IMR-90 (cell line): ENCODE measurements around the gene POU2AF1. TPM values are rescaled to one million over a fixed set of nuclear protein-coding genes. Genes with fewer than 3 reads are reported as not detected.

Source experiments
- ATAC-seq: fragments of 200-7000 bp; cut with Tn5 transposase; 2 replicates; pipeline ENCODE4 v1.9.1; 2020; ENCODE audit warnings: low read depth, mild to moderate bottlenecking, moderate library complexity
- BruUV-seq: library from RNA; stranded (reverse); fragments of 400-500 nt; replicated peaks from 2 replicates; lab custom pipeline; 2021; lab: Mats Ljungman, UMichigan
- CTCF ChIA-PET: fragments of 300-600 bp; formaldehyde crosslinking; extraction: SDS; loops from one replicate; lab custom pipeline; 2021; ENCODE audit warnings: antibody characterized with exemption; lab: Yijun Ruan, JAX
- POLR2A ChIA-PET: fragments of 300-600 bp; sonication (Branson Sonifier 250); formaldehyde crosslinking; loops from one replicate; lab custom pipeline; 2022; ENCODE audit warnings: antibody characterized with exemption; ENCODE audit not compliant: unreplicated experiment; lab: Charles Lee
- DNase-seq: peaks from one replicate; pipeline ENCODE4 v3.0.0; 2013
- H2AFZ ChIP-seq: replicated peaks from 2 replicates; pipeline ENCODE3; 2013; ENCODE audit warnings: low read length, mild to moderate bottlenecking; ENCODE audit not compliant: poor library complexity
- H2AK5ac ChIP-seq: 2 replicates; pipeline ENCODE4 v1.6.1; 2013; ENCODE audit warnings: low read depth, low read length, inconsistent platforms
- H2AK9ac ChIP-seq: replicated peaks from 2 replicates; pipeline ENCODE3; 2013; ENCODE audit warnings: mild to moderate bottlenecking, low read depth, low read length, moderate library complexity; ENCODE audit not compliant: poor library complexity
- H2BK120ac ChIP-seq: 2 replicates; pipeline ENCODE4 v1.6.1; 2013; ENCODE audit warnings: low read depth, low read length, inconsistent platforms
- H2BK15ac ChIP-seq: 3 replicates; pipeline ENCODE4 v1.6.1; 2013; ENCODE audit warnings: low read depth, low read length, inconsistent platforms
- H2BK20ac ChIP-seq: 2 replicates; pipeline ENCODE4 v1.6.1; 2013; ENCODE audit warnings: low read depth, mild to moderate bottlenecking, inconsistent platforms, low read length, moderate library complexity
- H2BK5ac ChIP-seq: 2 replicates; pipeline ENCODE4 v1.6.1; 2013; ENCODE audit warnings: mild to moderate bottlenecking, low read depth, low read length, inconsistent platforms; ENCODE audit not compliant: poor library complexity, severe bottlenecking
- H3K14ac ChIP-seq: replicated peaks from 2 replicates; pipeline ENCODE4 v1.6.1; 2013; ENCODE audit warnings: low read depth, low read length, inconsistent platforms
- H3K18ac ChIP-seq: 2 replicates; pipeline ENCODE4 v1.6.1; 2013; ENCODE audit warnings: low read depth, low read length, control low read depth
- H3K23ac ChIP-seq: 2 replicates; pipeline ENCODE4 v1.6.1; 2013; ENCODE audit warnings: low read depth, low read length, inconsistent platforms
- H3K27ac ChIP-seq: 2 replicates; pipeline ENCODE4 v1.5.1; 2013; ENCODE audit warnings: mild to moderate bottlenecking, control low read depth, low read length; ENCODE audit not compliant: insufficient read depth
- H3K27me3 ChIP-seq: 2 replicates; pipeline ENCODE4 v1.6.1; 2013; ENCODE audit warnings: low read length; ENCODE audit not compliant: control insufficient read depth, insufficient read depth
- H3K36me3 ChIP-seq: 2 replicates; pipeline ENCODE4 v1.6.1; 2013; ENCODE audit warnings: low read length, mixed read lengths; ENCODE audit not compliant: control insufficient read depth, insufficient read depth
- H3K4ac ChIP-seq: 2 replicates; pipeline ENCODE4 v1.6.1; 2013; ENCODE audit warnings: low read depth, low read length, inconsistent platforms
- H3K4me1 ChIP-seq: 2 replicates; pipeline ENCODE4 v1.6.1; 2013; ENCODE audit warnings: low read length, mixed read lengths; ENCODE audit not compliant: control insufficient read depth, insufficient read depth
- H3K4me2 ChIP-seq: 2 replicates; pipeline ENCODE4 v1.6.1; 2013; ENCODE audit warnings: low read depth, mild to moderate bottlenecking, control low read depth, low read length, moderate library complexity
- H3K4me3 ChIP-seq: 2 replicates; pipeline ENCODE4 v1.5.1; 2013; ENCODE audit warnings: low read depth, mild to moderate bottlenecking, control low read depth, low read length, moderate library complexity; ENCODE audit not compliant: insufficient read depth
- H3K56ac ChIP-seq: 2 replicates; pipeline ENCODE4 v1.6.1; 2013; ENCODE audit warnings: low read length, inconsistent platforms; ENCODE audit not compliant: insufficient read depth; ENCODE audit errors: extremely low read depth
- H3K79me1 ChIP-seq, 2 experiments: 2 replicates each; pipeline ENCODE4 v1.6.1; 2013; ENCODE audit warnings: low read length in 2 of 2, inconsistent platforms in 1 of 2, low read depth in 1 of 2
- H3K9ac ChIP-seq: 2 replicates; pipeline ENCODE4 v1.6.1; 2013; ENCODE audit warnings: low read depth, low read length, control low read depth
- H3K9me1 ChIP-seq: 2 replicates; pipeline ENCODE4 v1.6.1; 2013; ENCODE audit warnings: low read length, inconsistent platforms; ENCODE audit not compliant: insufficient read depth
- H3K9me3 ChIP-seq: 2 replicates; pipeline ENCODE4 v1.6.1; 2013; ENCODE audit warnings: low read length; ENCODE audit not compliant: control insufficient read depth, insufficient read depth
- H4K20me1 ChIP-seq: 2 replicates; pipeline ENCODE4 v1.6.1; 2013; ENCODE audit warnings: low read length, inconsistent platforms; ENCODE audit not compliant: insufficient read depth
- H4K5ac ChIP-seq: 2 replicates; pipeline ENCODE4 v1.6.1; 2013; ENCODE audit warnings: mild to moderate bottlenecking, low read depth, low read length, control low read depth
- H4K8ac ChIP-seq, 2 experiments: 2 replicates each; pipeline ENCODE4 v1.6.1; 2013; ENCODE audit warnings: low read depth in 2 of 2, low read length in 2 of 2, control low read depth in 1 of 2, inconsistent platforms in 1 of 2
- H4K91ac ChIP-seq: 2 replicates; pipeline ENCODE4 v1.6.1; 2013; ENCODE audit warnings: low read depth, low read length, inconsistent platforms; ENCODE audit not compliant: insufficient read depth
- BHLHE40 ChIP-seq: fragments of 150-350 bp; IDR thresholded peaks from 2 replicates; pipeline ENCODE4 v1.6.1; 2016; ENCODE audit warnings: mild to moderate bottlenecking, low read depth, low read length
- CEBPB ChIP-seq: IDR thresholded peaks from 2 replicates; pipeline ENCODE4 v1.6.1; 2012; ENCODE audit warnings: low read depth, low read length, improper control_type of control experiment
- CHD1 ChIP-seq: IDR thresholded peaks from 2 replicates; pipeline ENCODE4 v1.6.1; 2012; ENCODE audit warnings: low read depth, low read length, improper control_type of control experiment
- CTCF ChIP-seq: conservative IDR thresholded peaks from 2 replicates; pipeline ENCODE4 v1.5.1; 2012; ENCODE audit warnings: mild to moderate bottlenecking, low read depth, low read length, improper control_type of control experiment
- ELK1 ChIP-seq: fragments of 150-350 bp; IDR thresholded peaks from 2 replicates; pipeline ENCODE4 v1.6.1; 2016; ENCODE audit warnings: low read depth, mild to moderate bottlenecking, low read length, moderate library complexity, borderline replicate concordance
- FOS ChIP-seq: fragments of 150-350 bp; IDR thresholded peaks from 2 replicates; pipeline ENCODE4 v1.6.1; 2016; ENCODE audit warnings: low read depth, low read length
- MAFK ChIP-seq: IDR thresholded peaks from 2 replicates; pipeline ENCODE4 v1.6.1; 2012; ENCODE audit warnings: low read depth, low read length, improper control_type of control experiment
- MAZ ChIP-seq: IDR thresholded peaks from 2 replicates; pipeline ENCODE4 v1.6.1; 2012; ENCODE audit warnings: low read depth, mild to moderate bottlenecking, low read length, improper control_type of control experiment, moderate library complexity, borderline replicate concordance
- MXI1 ChIP-seq: IDR thresholded peaks from 2 replicates; pipeline ENCODE4 v1.6.1; 2012; ENCODE audit warnings: low read depth, mild to moderate bottlenecking, low read length, moderate library complexity, borderline replicate concordance
- NFE2L2 ChIP-seq: fragments of 150-350 bp; IDR thresholded peaks from 2 replicates; pipeline ENCODE4 v1.6.1; 2016; ENCODE audit warnings: low read depth, mild to moderate bottlenecking, low read length
- POLR2A ChIP-seq: IDR thresholded peaks from 2 replicates; pipeline ENCODE4 v1.6.1; 2012; ENCODE audit warnings: mild to moderate bottlenecking, low read depth, low read length
- RAD21 ChIP-seq: IDR thresholded peaks from 2 replicates; pipeline ENCODE4 v1.6.1; 2012; ENCODE audit warnings: low read length, improper control_type of control experiment
- RCOR1 ChIP-seq: IDR thresholded peaks from 2 replicates; pipeline ENCODE4 v1.6.1; 2012; ENCODE audit warnings: mild to moderate bottlenecking, low read length, improper control_type of control experiment; ENCODE audit not compliant: insufficient replicate concordance
- RFX5 ChIP-seq: IDR thresholded peaks from 2 replicates; pipeline ENCODE4 v1.8.0; 2012; ENCODE audit warnings: low read depth, mild to moderate bottlenecking, low read length, moderate library complexity
- SMC3 ChIP-seq: fragments of 150-350 bp; IDR thresholded peaks from 2 replicates; pipeline ENCODE4 v1.6.1; 2016; ENCODE audit warnings: low read depth, mild to moderate bottlenecking, antibody characterized with exemption, low read length, moderate library complexity
- WGBS, 2 experiments: methylation state at CpG; one replicate each; pipeline versions ENCODE4 v1.1.5 to v1.1.7; 2013; ENCODE audit warnings: missing lambda C conversion rate in 2 of 2; ENCODE audit not compliant: insufficient read length in 1 of 2; ENCODE audit errors: extremely low coverage in 2 of 2; 5-methylcytosine and 5-hydroxymethylcytosine counted together
- dilution Hi-C: fragments of 300-500 bp; cut with HindIII; formaldehyde crosslinking; loops from one replicate; pipeline ENCODE4 v1.14.3; 2018; ENCODE audit warnings: low sequenced_read_pairs; ENCODE audit not compliant: unreplicated experiment
- in situ Hi-C: fragments of 300-500 bp; cut with MboI; formaldehyde crosslinking; loops from 3 replicates; pipeline ENCODE4 v1.14.3; 2019; ENCODE audit warnings: low sequenced_read_pairs, inconsistent platforms, mixed read lengths
- intact Hi-C: fragments of 100-400 bp; cut with micrococcal nuclease; formaldehyde crosslinking; loops from 2 replicates; pipeline ENCODE4 v1.10.0; 2022
- polyA plus RNA-seq, 3 experiments: library from polyadenylated mRNA; depleted of rRNA; stranded (reverse); fragments of >200 nt; gene quantifications; 2 replicates each; pipeline ENCODE4 v1.2.3, GENCODE V29; 2012; ENCODE audit warnings: low replicate concordance in 1 of 3
- total RNA-seq: library from RNA; depleted of rRNA; stranded (reverse); fragments of >200 nt; gene quantifications from 2 replicates; pipeline ENCODE4 v1.2.3, GENCODE V29; 2012
- TF ChIP-seq, protein P1 (sequence below): fragments of 150-350 bp; IDR thresholded peaks from 2 replicates; pipeline ENCODE4 v1.6.1; 2017; ENCODE audit warnings: mild to moderate bottlenecking, antibody characterized with exemption, low read length, low read depth

POU2AF1 gene
- total and polyA plus RNA-seq, 2 of the 4 experiments (the other 2 are of a cell fraction): not detected

DNA sequence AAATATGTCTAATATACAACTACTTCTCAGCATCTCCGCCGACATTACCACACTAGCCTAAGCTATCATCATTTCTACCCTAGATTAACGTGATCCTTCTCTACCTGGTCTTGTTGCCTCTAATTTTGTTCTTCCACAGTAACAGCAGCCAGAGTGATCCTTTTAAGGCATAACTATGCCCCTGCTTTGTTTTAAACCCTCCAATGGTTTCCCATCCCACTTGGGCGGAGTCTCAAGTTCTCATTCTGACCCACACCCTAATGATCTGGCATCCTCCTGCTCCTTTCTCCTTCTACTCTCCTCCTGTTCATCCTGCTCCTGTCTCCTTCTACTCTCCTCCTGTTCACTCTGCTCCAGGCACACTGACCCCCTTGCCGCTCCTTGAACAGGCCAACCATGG is 31.9 kb upstream of the POU2AF1 start:
- no peak overlapping the region for H2BK5ac ChIP-seq

More for the DNA sequence above, 31.9 kb upstream of the POU2AF1 start:
- Histone ChIP-seq H4K91ac (no peak overlapping the region), H4K8ac (no peak overlapping the region), H3K79me1 (no peaks in the 10 kb centered on the region), H3K4ac (no peak overlapping the region), H3K4me2 (no peak overlapping the region), H3K27me3 (peaks cover 50% of the 10 kb centered on the region), H2AK9ac (no peak overlapping the region), H3K18ac (no peak overlapping the region), H2AK5ac (no peak overlapping the region), H3K56ac (no peak overlapping the region), H3K9me3 (no peaks in the 10 kb centered on the region), H3K36me3 (no peaks in the 10 kb centered on the region), H4K5ac (no peak overlapping the region), H2BK120ac (no peak overlapping the region), H3K4me3 (no peak overlapping the region), H2BK20ac (no peak overlapping the region), H3K14ac (no peak overlapping the region), H2AFZ (no peak overlapping the region), H3K27ac (no peak overlapping the region), H3K9me1 (no peaks in the 10 kb centered on the region; the same call in 1 of the 2 replicates), H4K20me1 (no peaks in the 10 kb centered on the region), H2BK15ac (no peak overlapping the region), H3K23ac (no peak overlapping the region), H3K4me1 (no peaks in the 10 kb centered on the region), H3K9ac (no peak overlapping the region)
- no peak for ATAC-seq
- WGBS, 2 experiments: 76% methylated on average over 5 of the region's 5 CpGs; no CpG with 5 or more reads in 1 of the 2 experiments
- no peak for DNase-seq
- no peak for TF ChIP-seq CHD1
- TF ChIP-seq, protein P1, sequence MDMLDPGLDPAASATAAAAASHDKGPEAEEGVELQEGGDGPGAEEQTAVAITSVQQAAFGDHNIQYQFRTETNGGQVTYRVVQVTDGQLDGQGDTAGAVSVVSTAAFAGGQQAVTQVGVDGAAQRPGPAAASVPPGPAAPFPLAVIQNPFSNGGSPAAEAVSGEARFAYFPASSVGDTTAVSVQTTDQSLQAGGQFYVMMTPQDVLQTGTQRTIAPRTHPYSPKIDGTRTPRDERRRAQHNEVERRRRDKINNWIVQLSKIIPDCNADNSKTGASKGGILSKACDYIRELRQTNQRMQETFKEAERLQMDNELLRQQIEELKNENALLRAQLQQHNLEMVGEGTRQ: no peak
- TF ChIP-seq MAZ: no peak
- no peak for TF ChIP-seq POLR2A
- TF ChIP-seq RAD21: no peak
- no peak for TF ChIP-seq RCOR1
- no peak for TF ChIP-seq NFE2L2
- TF ChIP-seq RFX5: no peak
- no peak for TF ChIP-seq MAFK
- no peak for TF ChIP-seq BHLHE40
- TF ChIP-seq SMC3: no peak
- no peak for TF ChIP-seq FOS
- TF ChIP-seq CEBPB: no peak
- TF ChIP-seq CTCF: no peak
- no peak for TF ChIP-seq MXI1
- TF ChIP-seq ELK1: no peak
- dilution Hi-C loops (no loop called here), intact Hi-C loops (no loop called here), in situ Hi-C loops (no loop called here)
- ChIA-PET CTCF (no interaction called here), POLR2A (no interaction called here)
- no TSS peak for BruUV-seq
